ENCODE measurements around the gene PKHD1.

PKHD1 gene

DNA sequence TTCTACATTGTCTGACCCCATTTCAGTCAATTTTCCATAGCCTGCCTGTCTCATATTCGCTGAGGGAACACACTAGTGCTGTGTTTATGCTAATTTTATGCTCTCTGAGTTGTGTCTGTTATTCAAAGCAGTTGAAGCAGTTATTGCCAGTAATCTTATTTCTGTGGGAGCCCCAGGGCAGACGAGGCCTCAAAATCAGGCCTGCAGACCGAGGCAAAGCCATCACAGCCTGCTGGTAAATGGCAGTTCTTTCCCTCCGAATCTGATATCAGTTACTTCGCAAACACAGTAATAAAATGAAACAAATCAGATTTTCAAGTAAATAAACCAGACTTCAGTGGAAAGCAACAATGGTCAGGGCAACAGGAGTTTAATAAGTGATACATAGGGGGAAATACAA lies 508.4 kb downstream of the PKHD1 start:
- H3K4me3 ChIP-seq (ENCODE audit: control insufficient read depth, low read depth, low read length), result no peak overlapping the region
- no peak for DNase-seq (ENCODE audit: low read depth)
- TF ChIP-seq CTCF (conservative IDR thresholded peaks at IDR 0.05; ENCODE audit: control insufficient read depth, insufficient read depth, low read depth, low read length), result no peak

DNA sequence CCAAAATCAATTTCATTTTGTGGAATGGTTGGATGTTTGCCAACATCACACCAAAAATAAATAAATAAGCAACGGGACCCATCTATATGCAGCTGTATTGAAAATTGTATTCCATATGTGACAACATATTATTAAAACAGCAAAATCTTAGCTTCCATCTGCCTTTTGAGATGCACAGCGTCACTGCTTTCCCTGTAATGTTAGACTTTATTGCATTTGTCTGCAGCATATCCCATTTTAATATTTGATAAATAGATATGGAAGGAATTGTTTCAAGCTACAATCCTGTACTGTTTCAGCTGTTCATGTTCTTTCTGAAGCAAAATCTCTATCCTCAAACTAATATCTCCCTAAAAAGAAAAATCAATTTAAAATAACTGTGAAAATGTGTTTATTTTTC lies 509.1 kb downstream of the PKHD1 start:
- no peak for TF ChIP-seq CTCF (conservative IDR thresholded peaks at IDR 0.05; ENCODE audit: control insufficient read depth, insufficient read depth, low read depth, low read length)
- no peak for DNase-seq (ENCODE audit: low read depth)
- H3K4me3 ChIP-seq (ENCODE audit: control insufficient read depth, low read depth, low read length), result no peak overlapping the region

DNA sequence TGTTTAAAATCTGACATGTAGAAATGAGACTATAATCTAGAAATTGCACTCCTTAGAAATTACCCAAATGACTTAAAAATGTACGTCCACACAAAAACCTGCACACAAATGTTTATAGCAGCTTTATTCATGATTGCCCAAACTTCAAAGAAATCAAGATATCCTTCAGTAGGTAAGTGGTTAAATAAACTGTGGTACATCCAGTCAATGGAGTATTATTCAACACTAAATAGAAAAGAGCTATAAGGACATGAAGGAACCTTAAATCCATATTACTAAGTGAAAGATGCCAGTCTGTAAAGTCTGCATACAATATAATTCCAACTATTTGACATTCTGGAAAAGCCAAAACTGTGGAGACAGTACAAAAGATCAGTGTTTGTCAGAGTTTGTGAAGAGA lies 513.4 kb downstream of the PKHD1 start:
- no peak for DNase-seq (ENCODE audit: low read depth)
- no peak for TF ChIP-seq CTCF (conservative IDR thresholded peaks at IDR 0.05; ENCODE audit: control insufficient read depth, insufficient read depth, low read depth, low read length)
- no peak overlapping the region for H3K4me3 ChIP-seq (ENCODE audit: control insufficient read depth, low read depth, low read length)

DNA sequence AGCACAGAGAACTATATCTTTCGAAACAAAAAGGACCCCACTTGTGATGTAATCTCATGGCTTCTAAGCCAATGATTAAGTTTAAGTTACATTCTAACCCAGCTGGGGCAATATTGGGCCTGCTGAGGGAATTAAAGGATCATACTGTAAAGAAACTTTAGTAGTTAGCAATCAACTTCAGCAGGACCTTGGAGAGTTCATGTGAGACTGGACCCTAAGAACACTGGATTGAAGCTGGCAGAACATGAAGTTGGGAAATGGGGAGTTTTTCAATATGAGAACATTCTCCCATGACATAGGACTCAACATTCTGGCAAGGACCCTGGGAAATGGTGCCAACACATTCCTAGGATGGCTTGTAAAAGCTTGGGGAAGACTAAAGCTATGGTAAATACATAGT lies 516.2 kb downstream of the PKHD1 start:
- TF ChIP-seq CTCF (conservative IDR thresholded peaks at IDR 0.05; ENCODE audit: control insufficient read depth, insufficient read depth, low read depth, low read length), result no peak
- DNase-seq (ENCODE audit: low read depth), result no peak
- no peak overlapping the region for H3K4me3 ChIP-seq (ENCODE audit: control insufficient read depth, low read depth, low read length)

- no peak overlapping the region for H3K4me3 ChIP-seq (ENCODE audit: control insufficient read depth, low read depth, low read length)
- DNase-seq (ENCODE audit: low read depth), result no peak
- no peak for TF ChIP-seq CTCF (conservative IDR thresholded peaks at IDR 0.05; ENCODE audit: control insufficient read depth, insufficient read depth, low read depth, low read length)
Observed at GRCh38 chr6:51570168-51570921, 517.1 kb downstream of the PKHD1 start.

DNA sequence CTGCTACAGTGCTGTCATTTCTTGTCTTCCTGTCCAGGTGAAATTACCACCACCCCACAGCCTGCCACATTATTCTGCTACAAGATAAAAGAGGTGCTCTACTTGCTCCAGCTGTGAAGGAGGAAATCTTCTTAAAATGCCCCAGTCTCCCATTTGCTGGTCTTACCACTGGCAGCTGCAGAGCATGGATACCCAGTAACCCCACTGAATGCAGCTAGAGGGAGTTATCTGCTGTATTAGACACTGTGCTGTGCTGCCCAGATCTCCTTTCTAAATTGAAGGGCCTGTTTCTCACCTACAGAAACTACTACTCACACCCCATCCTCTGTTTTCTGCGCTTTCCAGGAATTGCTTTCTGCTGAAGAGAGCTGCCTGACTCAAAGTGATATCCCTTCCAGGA lies 517.8 kb downstream of the PKHD1 start:
- no peak for DNase-seq (ENCODE audit: low read depth)
- no peak overlapping the region for H3K4me3 ChIP-seq (ENCODE audit: control insufficient read depth, low read depth, low read length)
- no peak for TF ChIP-seq CTCF (conservative IDR thresholded peaks at IDR 0.05; ENCODE audit: control insufficient read depth, insufficient read depth, low read depth, low read length)

DNA sequence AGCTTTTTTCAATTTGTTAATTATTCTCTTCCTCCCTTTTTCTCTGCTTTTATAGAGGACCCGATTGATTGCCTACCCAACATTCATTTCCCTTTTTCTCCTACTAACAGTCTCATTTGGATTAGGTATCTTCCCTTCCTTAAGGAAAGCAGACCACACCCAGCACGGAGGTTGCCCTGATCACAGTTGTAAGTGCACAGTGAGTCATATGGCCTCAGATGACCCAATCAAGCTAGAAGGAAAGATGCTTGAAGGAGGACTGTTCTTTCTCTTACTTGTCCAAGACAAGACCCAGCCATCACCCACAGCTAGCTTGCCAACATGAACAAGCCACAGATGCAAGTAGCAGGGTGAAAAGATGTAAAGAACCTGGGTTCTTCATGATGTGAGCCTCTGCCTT lies 518.6 kb downstream of the PKHD1 start:
- TF ChIP-seq CTCF (conservative IDR thresholded peaks at IDR 0.05; ENCODE audit: control insufficient read depth, insufficient read depth, low read depth, low read length), result no peak
- DNase-seq (ENCODE audit: low read depth), result no peak
- no peak overlapping the region for H3K4me3 ChIP-seq (ENCODE audit: control insufficient read depth, low read depth, low read length)

All from fibroblast of mammary gland (primary cell).